IPS-18a (cell line): Measurements from ENCODE around the gene VTA1.
"Not testable (repeated sequence)": the region's sequence is repeated elsewhere in the genome, so short reads cannot be mapped to it uniquely, and the experiment has no call there.

Experiments used
- H3K27ac ChIP-seq: one replicate; pipeline ENCODE4 v1.5.1; 2013; ENCODE audit warnings: low read length
- H3K27me3 ChIP-seq: one replicate; pipeline ENCODE4 v1.6.1; 2013; ENCODE audit warnings: mild to moderate bottlenecking, low read length; ENCODE audit not compliant: control insufficient read depth, insufficient read depth
- H3K36me3 ChIP-seq: one replicate; pipeline ENCODE4 v1.6.1; 2013; ENCODE audit warnings: low read depth, low read length; ENCODE audit not compliant: control insufficient read depth
- H3K4me1 ChIP-seq: one replicate; pipeline ENCODE4 v1.6.1; 2013; ENCODE audit warnings: low read depth, low read length; ENCODE audit not compliant: control insufficient read depth
- H3K4me3 ChIP-seq: one replicate; pipeline ENCODE4 v1.5.1; 2013; ENCODE audit warnings: low read length
- H3K9ac ChIP-seq: one replicate; pipeline ENCODE4 v1.6.1; 2013; ENCODE audit warnings: mild to moderate bottlenecking, low read length, moderate library complexity
- H3K9me3 ChIP-seq: one replicate; pipeline ENCODE4 v1.6.1; 2013; ENCODE audit warnings: low read depth, low read length; ENCODE audit not compliant: control insufficient read depth

VTA1 gene

DNA sequence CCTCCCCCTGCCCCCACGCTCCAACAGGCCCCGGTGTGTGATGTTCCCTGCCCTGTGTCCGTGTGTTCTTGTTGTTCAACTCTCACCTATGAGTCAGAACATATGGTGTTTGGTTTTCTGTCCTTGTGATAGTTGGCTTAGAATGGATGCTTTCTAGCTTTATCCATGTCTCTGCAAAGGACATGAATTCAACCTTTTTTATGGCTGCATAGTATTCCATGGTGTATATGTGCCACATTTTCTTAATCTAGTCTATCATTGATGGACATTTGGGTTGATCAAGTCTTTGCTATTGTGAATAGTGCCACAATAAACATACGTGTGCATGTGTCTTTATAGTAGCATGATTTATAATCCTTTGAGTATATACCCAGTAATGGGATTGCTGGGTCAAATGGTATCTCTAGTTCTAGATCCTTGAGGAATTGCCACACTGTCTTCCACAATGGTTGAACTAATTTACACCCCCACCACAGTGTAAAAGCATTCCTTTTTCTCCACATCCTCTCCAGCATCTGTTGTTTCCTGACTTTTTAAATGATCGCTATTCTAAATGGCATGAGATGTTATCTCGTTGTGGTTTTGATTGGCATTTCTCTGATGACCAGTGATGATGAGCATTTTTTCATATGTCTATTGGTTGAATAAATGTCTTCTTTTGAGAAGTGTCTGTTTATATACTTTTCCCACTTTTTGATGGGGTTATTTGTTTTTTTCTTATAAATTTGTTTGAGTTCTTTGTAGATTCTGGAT, 82.6 kb downstream of the VTA1 start:
- not testable (repeated sequence) for H3K4me1 ChIP-seq, H3K9ac ChIP-seq, H3K36me3 ChIP-seq, H3K4me3 ChIP-seq, H3K27ac ChIP-seq, H3K27me3 ChIP-seq, H3K9me3 ChIP-seq

DNA sequence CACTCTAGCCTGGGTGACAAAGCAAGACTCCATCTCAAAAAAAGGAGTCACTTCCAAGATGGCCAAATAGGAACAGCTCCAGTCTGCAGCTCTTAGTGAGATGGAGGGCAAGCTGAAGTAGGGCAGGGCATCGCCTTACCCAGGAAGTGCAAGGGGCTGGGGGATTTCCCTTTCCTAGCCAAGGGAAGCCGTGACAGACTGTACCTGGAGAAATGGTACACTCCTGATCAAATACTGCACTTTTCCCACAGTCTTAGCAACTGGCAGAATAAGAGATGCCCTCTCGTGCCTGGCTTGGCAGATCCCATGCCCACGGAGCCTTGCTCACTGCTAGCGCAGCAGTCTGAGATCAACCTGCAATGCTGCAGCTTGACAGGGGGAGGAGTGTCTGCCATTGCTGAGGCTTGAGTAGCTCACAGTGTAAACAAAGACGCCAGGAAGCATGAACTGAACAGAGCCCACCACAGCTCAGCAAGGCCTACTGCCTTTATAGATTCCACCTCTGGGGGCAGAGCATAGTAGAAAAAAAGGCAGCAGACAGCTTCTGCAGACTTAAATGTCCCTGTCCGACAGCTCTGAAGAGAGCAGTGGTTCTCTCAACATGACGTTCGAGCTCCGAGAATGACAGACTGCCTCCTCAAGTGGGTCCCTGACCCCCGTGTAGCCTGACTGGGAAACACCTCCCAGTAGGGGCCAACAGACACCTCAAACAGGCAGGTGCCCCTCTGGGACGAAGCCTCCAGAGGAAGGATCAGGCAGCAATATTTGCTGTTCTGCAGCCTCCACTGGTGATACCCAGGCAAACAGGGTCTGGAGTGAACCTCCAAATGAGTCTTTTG, 85.4 kb downstream of the VTA1 start:
- H3K4me3 ChIP-seq, H3K9ac ChIP-seq, H3K9me3 ChIP-seq, H3K4me1 ChIP-seq, H3K27ac ChIP-seq, H3K27me3 ChIP-seq, H3K36me3 ChIP-seq: not testable (repeated sequence)

DNA sequence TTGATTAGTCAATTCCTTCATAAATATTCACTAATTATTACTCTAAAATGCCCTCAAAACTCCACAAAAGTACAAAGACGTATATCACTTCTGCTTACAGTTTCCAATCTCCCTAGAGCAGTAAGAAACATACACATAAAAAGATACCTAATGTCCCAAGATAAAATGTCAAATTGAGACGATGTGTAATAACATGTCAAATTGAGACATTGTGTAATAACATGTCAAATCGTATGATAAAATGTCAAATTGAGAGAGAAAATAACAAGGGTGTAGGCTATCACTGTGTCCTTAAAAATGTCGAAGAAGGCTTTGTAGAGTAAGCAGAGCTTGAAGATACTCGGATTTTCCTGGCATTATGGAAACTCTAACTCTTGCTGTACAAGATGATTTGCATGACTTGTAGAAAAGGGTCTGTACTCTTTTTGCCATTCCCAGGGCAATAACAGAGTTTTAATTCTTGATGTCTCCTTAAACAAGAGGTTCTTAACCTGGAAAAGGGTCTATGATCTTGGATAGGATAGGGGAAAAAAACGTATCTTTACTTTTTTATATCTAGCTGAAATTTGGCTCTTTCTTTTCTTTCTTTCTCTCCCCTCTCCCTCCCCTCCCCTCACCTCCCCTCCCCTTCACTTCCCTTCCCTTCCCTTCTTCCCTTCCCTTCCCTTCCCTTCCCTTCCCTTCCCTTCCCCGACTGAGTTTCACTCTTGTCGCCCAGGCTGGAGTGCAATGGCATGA, 87.1 kb downstream of the VTA1 start:
- Histone ChIP-seq H3K9me3 (no peaks in the 10 kb centered on the region), H3K27me3 (no peaks in the 10 kb centered on the region), H3K9ac (no peak overlapping the region)

DNA sequence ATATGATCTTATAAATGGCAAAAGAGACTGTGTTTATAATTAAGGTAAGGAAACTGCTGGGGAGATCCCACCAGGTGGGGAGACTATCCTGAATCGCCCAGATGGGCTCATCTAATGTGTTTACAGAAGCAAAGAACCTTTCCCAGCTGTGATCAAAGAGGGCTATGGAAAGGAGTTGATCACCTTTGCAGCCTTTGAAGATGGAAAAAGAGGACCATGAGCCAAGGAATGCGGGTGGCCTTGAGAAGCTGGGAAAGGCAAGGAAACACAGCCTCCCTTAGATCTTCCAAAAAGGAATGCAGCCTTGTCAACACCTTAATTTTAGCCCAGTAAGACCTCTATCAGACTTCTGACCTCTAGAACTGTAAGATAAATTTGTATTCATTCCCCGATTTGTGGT, 88.2 kb downstream of the VTA1 start:
- peaks cover 5% of the 10 kb centered on the region for H3K4me1 ChIP-seq
- H3K4me3 ChIP-seq: no peak overlapping the region
- H3K27ac ChIP-seq: no peak overlapping the region
- no peaks in the 10 kb centered on the region for H3K9me3 ChIP-seq
- H3K9ac ChIP-seq: no peak overlapping the region
- H3K36me3 ChIP-seq: no peaks in the 10 kb centered on the region
- H3K27me3 ChIP-seq: no peaks in the 10 kb centered on the region

More for the DNA sequence above, 87.1 kb downstream of the VTA1 start:
- H3K4me3 ChIP-seq: no peak overlapping the region
- H3K27ac ChIP-seq: no peak overlapping the region
- no peaks in the 10 kb centered on the region for H3K36me3 ChIP-seq
- H3K4me1 ChIP-seq: peaks cover 5% of the 10 kb centered on the region

DNA sequence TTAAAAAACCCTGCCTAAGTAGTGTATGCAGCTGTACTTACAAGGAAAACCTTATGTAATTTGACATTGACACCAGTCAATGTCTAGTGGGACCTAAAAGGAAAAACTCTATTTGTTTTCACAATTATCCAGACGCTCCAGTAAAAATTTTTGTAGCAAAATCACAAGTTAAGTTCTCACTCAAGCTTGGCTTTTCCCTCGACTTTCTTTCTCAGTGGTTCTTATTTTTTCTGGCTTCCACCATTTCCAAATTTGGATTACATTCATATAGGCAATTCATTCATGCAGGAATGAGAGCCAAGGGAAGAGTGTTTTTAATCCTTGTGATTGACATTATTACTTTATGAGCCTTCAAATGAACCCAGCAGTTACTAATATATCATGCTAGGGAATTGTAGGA, 88.7 kb downstream of the VTA1 start:
- Histone ChIP-seq H3K36me3 (no peaks in the 10 kb centered on the region), H3K27me3 (no peaks in the 10 kb centered on the region), H3K4me3 (no peak overlapping the region), H3K9ac (no peak overlapping the region), H3K9me3 (no peaks in the 10 kb centered on the region), H3K27ac (no peak overlapping the region), H3K4me1 (peaks cover 5% of the 10 kb centered on the region)

GRCh38 chr6:142236691-142237090, 89.6 kb downstream of the VTA1 start:
- Histone ChIP-seq H3K9me3 (no peaks in the 10 kb centered on the region), H3K36me3 (no peaks in the 10 kb centered on the region), H3K4me1 (peaks cover 5% of the 10 kb centered on the region), H3K9ac (no peak overlapping the region), H3K27me3 (no peaks in the 10 kb centered on the region), H3K27ac (no peak overlapping the region), H3K4me3 (no peak overlapping the region)

- H3K4me1 ChIP-seq: peaks cover 10% of the 10 kb centered on the region
- H3K36me3 ChIP-seq: no peaks in the 10 kb centered on the region
- no peak overlapping the region for H3K4me3 ChIP-seq
- H3K9ac ChIP-seq: no peak overlapping the region
- H3K9me3 ChIP-seq: no peaks in the 10 kb centered on the region
- no peak overlapping the region for H3K27ac ChIP-seq
- no peaks in the 10 kb centered on the region for H3K27me3 ChIP-seq
These were observed 91.8 kb downstream of the VTA1 start for GRCh38 chr6:142238881-142239280.

GRCh38 chr6:142240179-142240578, 93.1 kb downstream of the VTA1 start:
- Histone ChIP-seq H3K4me3 (no peak overlapping the region), H3K27ac (no peak overlapping the region), H3K27me3 (no peaks in the 10 kb centered on the region), H3K36me3 (no peaks in the 10 kb centered on the region), H3K9me3 (no peaks in the 10 kb centered on the region), H3K4me1 (peaks cover 9% of the 10 kb centered on the region), H3K9ac (no peak overlapping the region)

- Histone ChIP-seq H3K4me1 (peaks cover 5% of the 10 kb centered on the region), H3K9ac (no peak overlapping the region), H3K4me3 (no peak overlapping the region), H3K27me3 (no peaks in the 10 kb centered on the region), H3K36me3 (no peaks in the 10 kb centered on the region), H3K27ac (no peak overlapping the region), H3K9me3 (no peaks in the 10 kb centered on the region)
These were observed 94.0 kb downstream of the VTA1 start for GRCh38 chr6:142241061-142241460.

GRCh38 chr6:142242269-142242668, 95.2 kb downstream of the VTA1 start:
- Histone ChIP-seq H3K36me3 (no peaks in the 10 kb centered on the region), H3K4me1 (peaks cover 5% of the 10 kb centered on the region), H3K27ac (no peak overlapping the region), H3K9me3 (no peaks in the 10 kb centered on the region), H3K27me3 (no peaks in the 10 kb centered on the region), H3K4me3 (no peak overlapping the region), H3K9ac (no peak overlapping the region)

GRCh38 chr6:142246960-142247359, 99.9 kb downstream of the VTA1 start:
- H3K4me3 ChIP-seq: no peak overlapping the region

More at GRCh38 chr6:142246960-142247359, 99.9 kb downstream of the VTA1 start:
- Histone ChIP-seq H3K9me3 (no peaks in the 10 kb centered on the region), H3K27me3 (no peaks in the 10 kb centered on the region), H3K9ac (no peak overlapping the region), H3K36me3 (no peaks in the 10 kb centered on the region), H3K27ac (no peak overlapping the region), H3K4me1 (peaks cover 5% of the 10 kb centered on the region)
